OCI-LY3 (cell line): Measurements from ENCODE around the gene SCYL2.

ENCODE experiments used
- EZH2phosphoT487 ChIP-seq: fragments of 200-600 bp; shearing (Covaris generic); IDR thresholded peaks from 2 replicates; pipeline ENCODE4 v1.6.1; 2018; ENCODE audit warnings: antibody characterized with exemption, mixed run types, low read depth
- TF ChIP-seq, protein P1 (sequence below): fragments of 200-600, 300-600 bp; sonication (generic); IDR thresholded peaks from 2 replicates; pipeline ENCODE4 v1.5.1; 2014; ENCODE audit warnings: antibody characterized with exemption, low read length, low read depth

GRCh38 chr12:100238801-100239200 lies 28.2 kb upstream of the SCYL2 start:
- TF ChIP-seq, protein P1, sequence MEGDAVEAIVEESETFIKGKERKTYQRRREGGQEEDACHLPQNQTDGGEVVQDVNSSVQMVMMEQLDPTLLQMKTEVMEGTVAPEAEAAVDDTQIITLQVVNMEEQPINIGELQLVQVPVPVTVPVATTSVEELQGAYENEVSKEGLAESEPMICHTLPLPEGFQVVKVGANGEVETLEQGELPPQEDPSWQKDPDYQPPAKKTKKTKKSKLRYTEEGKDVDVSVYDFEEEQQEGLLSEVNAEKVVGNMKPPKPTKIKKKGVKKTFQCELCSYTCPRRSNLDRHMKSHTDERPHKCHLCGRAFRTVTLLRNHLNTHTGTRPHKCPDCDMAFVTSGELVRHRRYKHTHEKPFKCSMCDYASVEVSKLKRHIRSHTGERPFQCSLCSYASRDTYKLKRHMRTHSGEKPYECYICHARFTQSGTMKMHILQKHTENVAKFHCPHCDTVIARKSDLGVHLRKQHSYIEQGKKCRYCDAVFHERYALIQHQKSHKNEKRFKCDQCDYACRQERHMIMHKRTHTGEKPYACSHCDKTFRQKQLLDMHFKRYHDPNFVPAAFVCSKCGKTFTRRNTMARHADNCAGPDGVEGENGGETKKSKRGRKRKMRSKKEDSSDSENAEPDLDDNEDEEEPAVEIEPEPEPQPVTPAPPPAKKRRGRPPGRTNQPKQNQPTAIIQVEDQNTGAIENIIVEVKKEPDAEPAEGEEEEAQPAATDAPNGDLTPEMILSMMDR: no peak
- TF ChIP-seq EZH2phosphoT487: no peak
